Measurements from ENCODE around the gene MOCS3. TPM values are rescaled to one million over a fixed set of nuclear protein-coding genes. Genes with fewer than 3 reads are reported as not detected.

MOCS3 gene
- total and polyA plus RNA-seq, 12 donors: 0.95 to 3.2 (median 2.5) TPM

DNA sequence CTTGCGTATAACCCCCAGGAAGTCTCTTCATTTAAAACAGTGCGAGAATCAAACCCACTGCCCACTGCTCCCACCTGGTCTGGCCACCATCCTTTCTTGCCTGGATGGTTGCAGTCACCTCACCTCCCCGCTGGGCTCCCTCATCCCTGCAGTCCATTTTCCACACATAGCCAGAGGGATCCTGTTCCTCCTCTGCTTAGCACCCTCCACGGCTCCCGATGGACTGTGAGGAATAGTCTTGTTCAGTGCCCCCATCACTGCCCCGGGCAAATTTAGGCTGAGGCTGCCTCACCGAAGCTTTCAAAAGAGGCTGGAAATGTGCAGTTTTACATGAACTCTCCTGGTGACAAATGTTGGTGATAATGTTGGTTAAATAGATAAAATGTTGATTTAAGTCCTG is 46.6 kb downstream of the MOCS3 start:
- DNase-seq (no peak), ATAC-seq (no peak)
- Histone ChIP-seq H3K9me3 (no peaks in the 10 kb centered on the region), H3K27ac (no peak overlapping the region), H3K4me1 (no peaks in the 10 kb centered on the region), H3K36me3 (no peaks in the 10 kb centered on the region), H3K27me3 (peaks cover 5 to 56% (median 15%) of the 10 kb centered on the region in 7 donors), H3K4me3 (no peak overlapping the region)
- TF ChIP-seq, protein P1, sequence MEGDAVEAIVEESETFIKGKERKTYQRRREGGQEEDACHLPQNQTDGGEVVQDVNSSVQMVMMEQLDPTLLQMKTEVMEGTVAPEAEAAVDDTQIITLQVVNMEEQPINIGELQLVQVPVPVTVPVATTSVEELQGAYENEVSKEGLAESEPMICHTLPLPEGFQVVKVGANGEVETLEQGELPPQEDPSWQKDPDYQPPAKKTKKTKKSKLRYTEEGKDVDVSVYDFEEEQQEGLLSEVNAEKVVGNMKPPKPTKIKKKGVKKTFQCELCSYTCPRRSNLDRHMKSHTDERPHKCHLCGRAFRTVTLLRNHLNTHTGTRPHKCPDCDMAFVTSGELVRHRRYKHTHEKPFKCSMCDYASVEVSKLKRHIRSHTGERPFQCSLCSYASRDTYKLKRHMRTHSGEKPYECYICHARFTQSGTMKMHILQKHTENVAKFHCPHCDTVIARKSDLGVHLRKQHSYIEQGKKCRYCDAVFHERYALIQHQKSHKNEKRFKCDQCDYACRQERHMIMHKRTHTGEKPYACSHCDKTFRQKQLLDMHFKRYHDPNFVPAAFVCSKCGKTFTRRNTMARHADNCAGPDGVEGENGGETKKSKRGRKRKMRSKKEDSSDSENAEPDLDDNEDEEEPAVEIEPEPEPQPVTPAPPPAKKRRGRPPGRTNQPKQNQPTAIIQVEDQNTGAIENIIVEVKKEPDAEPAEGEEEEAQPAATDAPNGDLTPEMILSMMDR (IDR thresholded peaks at IDR 0.05): no peak
- WGBS, 2 donors: 90 to 95% methylated on average over 7 of the region's 7 CpGs
- intact Hi-C loops (cut with DNase I): no loop called here

DNA sequence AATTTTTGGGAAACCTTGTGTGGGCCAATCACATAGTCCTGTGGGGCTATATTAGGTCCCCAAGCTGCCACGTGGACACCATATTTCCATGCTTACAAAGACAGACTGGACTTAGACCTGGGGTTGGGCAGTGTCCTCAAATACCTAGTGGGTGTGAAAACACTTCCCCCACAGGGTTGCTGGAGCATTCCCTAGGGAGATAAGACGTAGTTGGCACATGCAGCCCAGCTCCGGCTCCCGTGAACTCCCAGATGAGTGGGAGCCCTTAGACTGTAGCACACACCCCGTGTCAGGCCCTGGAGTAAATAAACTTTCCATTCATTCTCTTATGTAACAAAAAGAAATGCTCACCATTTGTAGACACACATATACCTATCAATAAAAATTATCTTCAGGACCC is 50.1 kb downstream of the MOCS3 start:
- no peaks in the 10 kb centered on the region for H3K9me3 ChIP-seq
- H3K36me3 ChIP-seq: no peaks in the 10 kb centered on the region
- H3K27ac ChIP-seq: no peak overlapping the region
- DNase-seq (no peak), ATAC-seq (no peak)
- peaks cover 5 to 50% (median 28%) of the 10 kb centered on the region in 7 donors for H3K27me3 ChIP-seq
- WGBS, 2 donors: 51 to 54% methylated on average over 5 of the region's 5 CpGs
- TF ChIP-seq, protein P1 (IDR thresholded peaks at IDR 0.05): no peak
- intact Hi-C loops (cut with DNase I): no loop called here
- H3K4me1 ChIP-seq: no peaks in the 10 kb centered on the region
- H3K4me3 ChIP-seq: no peak overlapping the region

DNA sequence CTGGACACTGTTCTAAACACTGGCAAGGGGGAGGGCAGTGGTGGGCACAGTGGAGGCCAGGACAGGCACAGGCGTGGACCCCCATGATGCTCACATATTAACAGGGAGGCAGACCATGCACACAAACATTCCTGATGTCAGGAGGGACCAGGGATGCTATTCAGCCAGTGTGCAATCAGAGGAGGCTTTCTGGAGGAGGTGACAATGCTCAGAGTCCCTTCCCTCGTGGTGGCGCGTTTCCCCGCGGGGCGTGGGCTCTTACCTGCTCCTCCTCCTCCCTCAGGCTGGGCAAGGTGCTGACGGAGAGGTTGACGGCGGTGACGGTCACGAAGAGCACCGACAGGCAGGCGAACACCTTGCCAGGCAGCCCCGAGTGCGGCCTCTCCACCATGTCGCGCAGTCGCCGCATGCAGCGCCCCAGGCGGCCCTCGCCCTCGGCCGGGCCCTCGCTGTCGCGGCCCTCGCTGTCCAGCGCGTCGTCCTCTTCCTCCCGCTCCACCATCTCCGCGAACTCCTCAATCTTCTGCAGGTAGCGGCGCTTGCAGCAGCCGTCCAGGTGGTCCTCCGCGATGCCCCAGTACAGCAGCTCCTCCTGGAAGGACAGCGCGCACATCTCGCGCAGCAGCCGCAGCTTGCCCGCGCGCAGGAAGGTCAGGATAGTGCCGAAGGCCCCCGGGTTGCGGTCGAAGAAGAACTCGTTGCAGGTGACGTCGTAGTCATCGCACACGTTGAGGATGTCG is 50.9 kb downstream of the MOCS3 start:
- WGBS, 2 donors: 81 to 88% methylated on average over 55 to 58 of the region's 58 CpGs
- intact Hi-C loops (cut with DNase I): no loop called here
- H3K27me3 ChIP-seq: peaks cover 5 to 52% (median 28%) of the 10 kb centered on the region in 7 donors

DNA sequence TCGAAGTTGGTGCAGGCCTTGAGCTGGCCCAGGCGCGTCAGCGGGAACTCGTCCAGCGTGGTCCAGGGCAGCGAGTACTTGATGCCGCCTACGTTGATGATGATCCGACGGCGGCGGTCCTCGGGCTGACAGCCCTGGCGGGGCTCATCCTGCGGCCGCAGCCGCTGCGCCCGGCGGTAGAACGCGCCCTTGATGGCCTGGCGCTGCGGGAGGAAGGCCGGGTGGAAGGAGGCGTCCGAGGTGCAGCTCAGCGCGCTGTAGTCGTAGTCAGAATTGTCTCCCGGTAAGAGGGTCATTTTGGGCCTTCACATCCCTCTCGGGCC is 51.4 kb downstream of the MOCS3 start:
- Histone ChIP-seq H3K9me3 (no peaks in the 10 kb centered on the region), H3K27ac (no peak overlapping the region), H3K27me3 (peaks cover 0 to 57% (median 33%) of the 10 kb centered on the region in 7 donors), H3K36me3 (no peaks in the 10 kb centered on the region), H3K4me3 (no peak overlapping the region), H3K4me1 (no peaks in the 10 kb centered on the region)
- intact Hi-C loops (cut with DNase I): no loop called here
- TF ChIP-seq, protein P1 (IDR thresholded peaks at IDR 0.05): no peak
- DNase-seq (no peak), ATAC-seq (no peak)
- 81 to 88% methylated on average over 32 to 33 of the region's 33 CpGs for WGBS, 2 donors

More for the DNA sequence above, 50.9 kb downstream of the MOCS3 start:
- H3K9me3 ChIP-seq: no peaks in the 10 kb centered on the region
- no peak overlapping the region for H3K27ac ChIP-seq
- H3K4me3 ChIP-seq: no peak overlapping the region
- no peak for DNase-seq
- no peak for ATAC-seq
- no peaks in the 10 kb centered on the region for H3K36me3 ChIP-seq
- TF ChIP-seq, protein P1 (IDR thresholded peaks at IDR 0.05): no peak
- no peaks in the 10 kb centered on the region for H3K4me1 ChIP-seq
